GOT3 (cell line): ENCODE measurements around the gene SGCG.
A peak's percentile ranks its signal among the peaks of the same experiment; 100 is the strongest.
"Not testable (repeated sequence)": the region's sequence is repeated elsewhere in the genome, so short reads cannot be mapped to it uniquely, and the experiment has no call there.

Source experiments
- DNase-seq: peaks from one replicate; lab custom pipeline; 2025; ENCODE audit warnings: mixed read lengths; lab: John Stamatoyannopoulos, UW

SGCG gene

GRCh38 chr13:23212671-23213070 lies 31.9 kb downstream of the SGCG start:
- DNase-seq: no peak

GRCh38 chr13:23231241-23231640 lies 50.5 kb downstream of the SGCG start:
- no peak for DNase-seq

- DNase-seq: no peak
These were observed 55.2 kb downstream of the SGCG start for GRCh38 chr13:23235994-23236393.

- DNase-seq: no peak
These were observed 62.3 kb downstream of the SGCG start for GRCh38 chr13:23243066-23243465.

- not testable (repeated sequence) for DNase-seq
These were observed 67.6 kb downstream of the SGCG start for GRCh38 chr13:23248410-23248809.

GRCh38 chr13:23254506-23254905 lies 73.7 kb downstream of the SGCG start:
- no peak for DNase-seq

GRCh38 chr13:23267571-23267970 lies 86.8 kb downstream of the SGCG start:
- no peak for DNase-seq

- DNase-seq: no peak
These were observed 87.7 kb downstream of the SGCG start for GRCh38 chr13:23268441-23268840.

GRCh38 chr13:23271331-23271730 lies 90.6 kb downstream of the SGCG start:
- DNase-seq: no peak

- no peak for DNase-seq
These were observed 92.7 kb downstream of the SGCG start for GRCh38 chr13:23273498-23273897.

GRCh38 chr13:23279321-23279720 lies 98.5 kb downstream of the SGCG start:
- DNase-seq: no peak

GRCh38 chr13:23288564-23288963 lies 107.8 kb downstream of the SGCG start:
- DNase-seq: no peak

- DNase-seq: no peak
These were observed 108.2 kb downstream of the SGCG start for GRCh38 chr13:23288995-23289394.

- no peak for DNase-seq
These were observed 109.2 kb downstream of the SGCG start for GRCh38 chr13:23289917-23290357.

GRCh38 chr13:23292586-23292985 lies 111.8 kb downstream of the SGCG start:
- DNase-seq: no peak

- not testable (repeated sequence) for DNase-seq
These were observed 134.1 kb downstream of the SGCG start for GRCh38 chr13:23314837-23315236.

GRCh38 chr13:23319883-23320224 lies 139.1 kb downstream of the SGCG start:
- DNase-seq: no peak

- DNase-seq: no peak
These were observed 140.3 kb downstream of the SGCG start for GRCh38 chr13:23320926-23321534.

GRCh38 chr13:23321535-23322241 lies 140.9 kb downstream of the SGCG start:
- DNase-seq: peak; percentile 6

GRCh38 chr13:23322353-23323336 lies 141.9 kb downstream of the SGCG start:
- no peak for DNase-seq

GRCh38 chr13:23323946-23324709 lies 143.3 kb downstream of the SGCG start:
- DNase-seq: no peak

- no peak for DNase-seq
These were observed 144.4 kb downstream of the SGCG start for GRCh38 chr13:23325191-23325590.
